RWPE2 (cell line): ENCODE results near the gene RBM4B.

ENCODE experiments used
- ATAC-seq: fragments of 200-7000 bp; cut with Tn5 transposase; 3 replicates; pipeline ENCODE4 v1.9.1; 2021; ENCODE audit warnings: low read depth
- DNase-seq: peaks from one replicate; pipeline ENCODE4 v3.0.0-alpha.2; 2020; ENCODE audit warnings: low spot score
- H3K27ac ChIP-seq: fragments of 450-650 bp; 2 replicates; pipeline ENCODE4 v1.5.1; 2017; ENCODE audit warnings: mild to moderate bottlenecking; ENCODE audit not compliant: poor library complexity, severe bottlenecking
- H3K27me3 ChIP-seq: fragments of 250-450 bp; sonication (Bioruptor Pico); 2 replicates; pipeline ENCODE4 v1.5.1; 2021; ENCODE audit warnings: mild to moderate bottlenecking, moderate library complexity; ENCODE audit not compliant: insufficient read depth, poor library complexity, severe bottlenecking
- H3K36me3 ChIP-seq: fragments of 250-450 bp; sonication (Bioruptor Pico); 2 replicates; pipeline ENCODE4 v1.5.1; 2020; ENCODE audit warnings: low read depth, mild to moderate bottlenecking, moderate library complexity
- H3K4me1 ChIP-seq: fragments of 250-450 bp; sonication (Bioruptor Pico); 2 replicates; pipeline ENCODE4 v1.5.1; 2021; ENCODE audit warnings: mild to moderate bottlenecking, moderate library complexity; ENCODE audit not compliant: insufficient read depth, poor library complexity, severe bottlenecking
- H3K4me3 ChIP-seq: fragments of 250-450 bp; sonication (Bioruptor Pico); 2 replicates; pipeline ENCODE4 v1.5.1; 2021; ENCODE audit warnings: mild to moderate bottlenecking, moderate library complexity; ENCODE audit not compliant: severe bottlenecking
- H3K9me3 ChIP-seq: fragments of 250-450 bp; sonication (Bioruptor Pico); 2 replicates; pipeline ENCODE4 v1.5.1; 2021; ENCODE audit warnings: mild to moderate bottlenecking, moderate library complexity; ENCODE audit not compliant: severe bottlenecking
- TF ChIP-seq, protein P1 (sequence below): fragments of 450-650 bp; IDR thresholded peaks from one replicate; pipeline ENCODE4 v1.5.1; 2017; ENCODE audit warnings: mild to moderate bottlenecking, moderate library complexity; ENCODE audit not compliant: poor library complexity, severe bottlenecking

Gene RBM4B

DNA sequence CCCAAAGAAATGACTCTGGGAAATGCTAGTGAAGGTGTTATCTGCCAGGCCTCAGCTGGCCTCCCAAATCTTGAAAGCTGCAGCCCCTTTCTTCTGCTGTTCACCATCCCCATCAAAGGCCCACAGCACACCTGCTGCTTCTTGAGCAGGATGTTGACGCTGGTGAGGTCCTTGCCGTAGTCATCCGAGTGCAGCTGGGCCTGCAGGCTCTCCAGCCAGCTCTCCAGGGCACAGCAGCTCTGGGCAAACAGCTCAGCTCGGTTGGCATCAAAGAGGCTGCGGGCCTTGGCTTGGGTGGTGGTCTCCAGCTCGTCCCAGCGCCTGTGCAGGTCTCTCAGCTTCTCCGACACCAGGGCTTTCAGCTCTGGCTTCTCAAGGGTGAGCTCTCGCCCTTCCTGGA, 18.5 kb upstream of the RBM4B start:
- peaks cover 33% of the 10 kb centered on the region for H3K36me3 ChIP-seq

GRCh38 chr11:66694732-66695207, 17.1 kb upstream of the RBM4B start:
- Histone ChIP-seq H3K4me3 (no peak overlapping the region), H3K36me3 (peaks cover 27% of the 10 kb centered on the region; the same call in 1 of the 2 replicates), H3K9me3 (no peaks in the 10 kb centered on the region), H3K27me3 (no peaks in the 10 kb centered on the region), H3K4me1 (no peaks in the 10 kb centered on the region), H3K27ac (peak overlapping the region; percentile 9)
- ATAC-seq: peak; percentile 96
- TF ChIP-seq, protein P1, sequence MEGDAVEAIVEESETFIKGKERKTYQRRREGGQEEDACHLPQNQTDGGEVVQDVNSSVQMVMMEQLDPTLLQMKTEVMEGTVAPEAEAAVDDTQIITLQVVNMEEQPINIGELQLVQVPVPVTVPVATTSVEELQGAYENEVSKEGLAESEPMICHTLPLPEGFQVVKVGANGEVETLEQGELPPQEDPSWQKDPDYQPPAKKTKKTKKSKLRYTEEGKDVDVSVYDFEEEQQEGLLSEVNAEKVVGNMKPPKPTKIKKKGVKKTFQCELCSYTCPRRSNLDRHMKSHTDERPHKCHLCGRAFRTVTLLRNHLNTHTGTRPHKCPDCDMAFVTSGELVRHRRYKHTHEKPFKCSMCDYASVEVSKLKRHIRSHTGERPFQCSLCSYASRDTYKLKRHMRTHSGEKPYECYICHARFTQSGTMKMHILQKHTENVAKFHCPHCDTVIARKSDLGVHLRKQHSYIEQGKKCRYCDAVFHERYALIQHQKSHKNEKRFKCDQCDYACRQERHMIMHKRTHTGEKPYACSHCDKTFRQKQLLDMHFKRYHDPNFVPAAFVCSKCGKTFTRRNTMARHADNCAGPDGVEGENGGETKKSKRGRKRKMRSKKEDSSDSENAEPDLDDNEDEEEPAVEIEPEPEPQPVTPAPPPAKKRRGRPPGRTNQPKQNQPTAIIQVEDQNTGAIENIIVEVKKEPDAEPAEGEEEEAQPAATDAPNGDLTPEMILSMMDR: peak; percentile 97
- peak; percentile 92 for DNase-seq

More for the DNA sequence above, 18.5 kb upstream of the RBM4B start:
- Histone ChIP-seq H3K27me3 (no peaks in the 10 kb centered on the region), H3K27ac (no peak overlapping the region), H3K4me1 (no peaks in the 10 kb centered on the region), H3K9me3 (no peaks in the 10 kb centered on the region), H3K4me3 (no peak overlapping the region)
- DNase-seq (no peak), ATAC-seq (no peak)
- TF ChIP-seq, protein P1: no peak

GRCh38 chr11:66694056-66694410, 16.3 kb upstream of the RBM4B start:
- Histone ChIP-seq H3K27ac (no peak overlapping the region), H3K4me1 (no peaks in the 10 kb centered on the region), H3K4me3 (no peak overlapping the region), H3K27me3 (no peaks in the 10 kb centered on the region), H3K9me3 (no peaks in the 10 kb centered on the region), H3K36me3 (peaks cover 23% of the 10 kb centered on the region; the same call in 1 of the 2 replicates)
- DNase-seq (no peak), ATAC-seq (no peak)
- TF ChIP-seq, protein P1: no peak

- Histone ChIP-seq H3K4me3 (no peak overlapping the region), H3K27ac (no peak overlapping the region), H3K36me3 (peaks cover 22% of the 10 kb centered on the region; the same call in 1 of the 2 replicates), H3K9me3 (no peaks in the 10 kb centered on the region), H3K4me1 (no peaks in the 10 kb centered on the region), H3K27me3 (no peaks in the 10 kb centered on the region)
- no peak for ATAC-seq
- no peak for DNase-seq
- TF ChIP-seq, protein P1: no peak
These were observed 15.8 kb upstream of the RBM4B start for GRCh38 chr11:66693356-66694055.

DNA sequence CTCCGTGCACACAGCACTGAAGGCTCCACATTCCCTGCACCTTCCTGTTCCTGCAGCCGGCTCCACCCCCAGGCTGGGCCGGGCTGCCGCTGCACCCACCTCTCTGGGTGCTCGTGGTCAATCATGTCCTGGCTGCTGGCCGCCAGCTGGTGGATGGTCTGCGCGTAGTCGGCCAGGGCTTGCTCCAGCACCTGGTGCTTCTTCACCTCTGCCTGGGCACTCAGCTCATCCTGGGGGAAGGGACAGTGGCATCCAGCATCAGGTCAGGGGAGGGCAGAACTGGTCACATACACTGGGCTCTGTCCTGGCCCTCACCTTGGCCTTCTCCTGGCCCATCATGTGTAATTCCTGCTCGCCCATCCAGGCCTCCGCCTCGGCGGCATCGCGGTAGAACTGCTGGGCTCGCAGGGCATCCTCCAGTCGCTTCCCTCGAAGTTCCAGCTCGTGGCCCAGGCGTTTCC, 15.2 kb upstream of the RBM4B start:
- TF ChIP-seq, protein P1: no peak
- Histone ChIP-seq H3K36me3 (peaks cover 16% of the 10 kb centered on the region; the same call in 1 of the 2 replicates), H3K27me3 (no peaks in the 10 kb centered on the region), H3K4me3 (no peak overlapping the region), H3K4me1 (no peaks in the 10 kb centered on the region), H3K9me3 (no peaks in the 10 kb centered on the region), H3K27ac (no peak overlapping the region)
- DNase-seq (no peak), ATAC-seq (no peak)
